C4-2B (cell line): Measurements from ENCODE around the gene NUP58.
A peak's percentile ranks its signal among the peaks of the same experiment; 100 is the strongest.

Experiments
- H3K27ac ChIP-seq: fragments of 450-650 bp; 2 replicates; pipeline ENCODE4 v1.5.1; 2017
- CTCF ChIP-seq: fragments of 450-650 bp; conservative IDR thresholded peaks from 2 replicates; pipeline ENCODE4 v1.5.1; 2017; ENCODE audit warnings: mild to moderate bottlenecking
- ZFX ChIP-seq: fragments of 450-650 bp; IDR thresholded peaks from 2 replicates; pipeline ENCODE4 v1.6.1; 2017

NUP58 gene

GRCh38 chr13:25268561-25268960, 32.9 kb upstream of the NUP58 start:
- H3K27ac ChIP-seq: no peak overlapping the region
- TF ChIP-seq CTCF (no peak), ZFX (no peak)

- no peak for TF ChIP-seq CTCF
- TF ChIP-seq ZFX: no peak
- no peak overlapping the region for H3K27ac ChIP-seq
These were observed 24.7 kb upstream of the NUP58 start for GRCh38 chr13:25276748-25277147.

- H3K27ac ChIP-seq: no peak overlapping the region
These were observed 21.0 kb upstream of the NUP58 start for GRCh38 chr13:25280396-25280795.

GRCh38 chr13:25281193-25281934, 20.1 kb upstream of the NUP58 start:
- no peak for TF ChIP-seq ZFX
- no peak for TF ChIP-seq CTCF
- H3K27ac ChIP-seq: no peak overlapping the region

More at GRCh38 chr13:25280396-25280795, 21.0 kb upstream of the NUP58 start:
- TF ChIP-seq CTCF (no peak), ZFX (no peak)

- no peak overlapping the region for H3K27ac ChIP-seq
- TF ChIP-seq ZFX (0 out of 2 replicates have a peak, but pooled peaks have one; percentile 10), CTCF (no peak)
These were observed 19.5 kb upstream of the NUP58 start for GRCh38 chr13:25281935-25282332.

GRCh38 chr13:25286308-25286968, 15.0 kb upstream of the NUP58 start:
- peak overlapping the region; percentile 81 for H3K27ac ChIP-seq
- TF ChIP-seq ZFX (no peak), CTCF (no peak)
